ENCODE results near the gene BCL2L2.

Gene BCL2L2

DNA sequence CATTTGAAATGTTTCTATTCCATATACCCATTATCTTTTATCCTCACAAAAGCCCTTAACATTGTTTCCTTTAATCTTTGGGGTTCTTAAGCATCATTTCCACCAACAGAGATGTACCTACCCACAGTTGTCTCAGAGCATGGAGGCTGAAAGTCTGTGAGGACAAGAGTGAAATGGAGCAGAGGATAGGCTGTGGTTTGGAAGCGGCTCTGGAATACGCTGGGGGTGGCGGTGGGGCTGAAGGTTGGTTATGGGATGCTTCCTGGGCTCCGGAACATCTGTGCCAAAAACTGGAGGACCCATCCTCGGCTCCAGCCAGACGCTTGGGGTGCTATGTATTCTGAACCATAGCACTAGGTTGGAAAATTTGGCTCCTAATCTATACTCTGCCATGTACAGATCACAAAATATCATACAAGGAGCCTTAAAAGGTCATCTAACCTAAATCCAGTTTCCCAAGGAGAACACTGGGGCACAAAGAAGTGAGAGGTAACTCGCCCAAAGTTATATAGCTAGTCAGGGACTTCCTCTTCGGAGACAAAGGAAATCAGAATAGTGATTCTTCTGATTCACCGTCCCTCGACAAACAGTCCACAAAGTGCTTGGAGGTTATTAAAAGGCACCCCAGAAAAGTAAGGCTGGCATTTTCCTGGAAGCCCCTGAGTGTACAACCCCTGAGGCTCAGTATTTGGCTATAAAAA lies 6.5 kb upstream of the BCL2L2 start:
- no peak for DNase-seq (ENCODE audit: low spot score)

- DNase-seq (ENCODE audit: low spot score): no peak
Measured at GRCh38 chr14:23300687-23301223, 5.9 kb upstream of the BCL2L2 start.

GRCh38 chr14:23301288-23301968 lies 5.2 kb upstream of the BCL2L2 start:
- DNase-seq (ENCODE audit: low spot score): peak; percentile 97

DNA sequence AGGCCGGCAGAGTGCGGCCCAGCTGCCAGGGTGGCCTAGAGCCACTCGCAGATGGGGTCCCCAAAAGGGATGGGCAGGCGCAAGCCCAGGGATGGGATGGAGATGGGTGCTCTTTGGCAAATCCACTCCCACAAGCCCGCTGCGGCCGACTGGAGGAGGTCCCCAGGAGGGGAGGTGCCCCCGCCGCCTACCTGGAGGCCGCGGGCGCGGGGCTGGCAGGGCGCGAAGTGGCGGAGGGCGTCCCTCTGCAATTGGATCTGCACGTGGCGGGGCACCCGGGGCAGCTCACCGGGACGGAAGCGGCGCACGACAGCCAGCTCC lies 4.7 kb upstream of the BCL2L2 start:
- DNase-seq (ENCODE audit: low spot score): no peak

DNA sequence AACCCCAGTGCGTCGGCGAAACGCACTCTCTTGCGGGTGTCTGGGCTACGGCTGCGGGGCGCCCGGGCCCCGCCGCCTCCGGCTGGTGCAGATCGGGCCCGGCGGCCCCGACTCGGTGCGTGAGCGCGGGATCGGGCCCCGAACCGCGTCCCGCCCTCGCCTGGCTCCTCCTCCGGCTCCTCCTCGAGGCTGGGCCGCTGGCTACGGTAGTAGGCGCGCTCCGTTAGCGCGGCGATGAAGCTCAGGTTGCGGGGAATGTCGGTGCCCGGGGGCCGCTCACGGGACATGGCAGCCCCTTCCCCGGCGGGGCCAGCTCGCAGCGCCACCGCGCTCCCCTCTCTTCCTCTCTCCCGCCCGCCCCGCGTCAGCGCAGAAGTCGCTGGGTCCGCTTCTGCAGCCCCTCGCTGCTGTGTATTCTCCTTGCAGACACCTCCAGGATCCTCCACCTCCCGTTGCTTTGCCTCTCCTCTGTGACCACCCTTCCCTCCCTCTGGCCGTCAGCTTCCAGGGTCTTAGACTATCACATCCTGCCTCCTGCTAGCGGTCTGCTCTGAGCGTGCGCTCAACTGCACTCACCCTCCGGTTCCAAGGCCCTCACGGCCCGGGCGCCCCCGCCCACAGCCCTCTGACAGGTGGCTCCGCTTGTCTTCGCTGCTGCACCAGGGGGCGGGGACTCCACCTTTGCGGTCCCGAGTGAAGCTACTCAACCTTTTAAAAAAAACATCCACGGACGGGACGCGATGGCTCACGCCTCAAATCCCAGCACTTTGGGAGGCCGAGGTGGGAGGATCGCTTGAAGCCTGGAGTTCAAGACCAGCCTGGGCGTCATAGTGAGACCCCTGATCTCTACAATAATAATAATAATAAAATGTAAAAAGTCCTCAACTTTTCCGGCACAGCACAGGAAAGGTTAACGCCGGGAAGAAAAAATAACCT lies 4.1 kb upstream of the BCL2L2 start, which contains the start of gene PPP1R3E:
PPP1R3E (minus strand) TSS at position 570 of the 936 bp plus-strand sequence; CDS start at position 287, 283 bp downstream.
- DNase-seq (ENCODE audit: low spot score): peak; percentile 61

GRCh38 chr14:23307146-23307530 lies 505 bp downstream of the BCL2L2 start:
- DNase-seq (ENCODE audit: low spot score): no peak

DNA sequence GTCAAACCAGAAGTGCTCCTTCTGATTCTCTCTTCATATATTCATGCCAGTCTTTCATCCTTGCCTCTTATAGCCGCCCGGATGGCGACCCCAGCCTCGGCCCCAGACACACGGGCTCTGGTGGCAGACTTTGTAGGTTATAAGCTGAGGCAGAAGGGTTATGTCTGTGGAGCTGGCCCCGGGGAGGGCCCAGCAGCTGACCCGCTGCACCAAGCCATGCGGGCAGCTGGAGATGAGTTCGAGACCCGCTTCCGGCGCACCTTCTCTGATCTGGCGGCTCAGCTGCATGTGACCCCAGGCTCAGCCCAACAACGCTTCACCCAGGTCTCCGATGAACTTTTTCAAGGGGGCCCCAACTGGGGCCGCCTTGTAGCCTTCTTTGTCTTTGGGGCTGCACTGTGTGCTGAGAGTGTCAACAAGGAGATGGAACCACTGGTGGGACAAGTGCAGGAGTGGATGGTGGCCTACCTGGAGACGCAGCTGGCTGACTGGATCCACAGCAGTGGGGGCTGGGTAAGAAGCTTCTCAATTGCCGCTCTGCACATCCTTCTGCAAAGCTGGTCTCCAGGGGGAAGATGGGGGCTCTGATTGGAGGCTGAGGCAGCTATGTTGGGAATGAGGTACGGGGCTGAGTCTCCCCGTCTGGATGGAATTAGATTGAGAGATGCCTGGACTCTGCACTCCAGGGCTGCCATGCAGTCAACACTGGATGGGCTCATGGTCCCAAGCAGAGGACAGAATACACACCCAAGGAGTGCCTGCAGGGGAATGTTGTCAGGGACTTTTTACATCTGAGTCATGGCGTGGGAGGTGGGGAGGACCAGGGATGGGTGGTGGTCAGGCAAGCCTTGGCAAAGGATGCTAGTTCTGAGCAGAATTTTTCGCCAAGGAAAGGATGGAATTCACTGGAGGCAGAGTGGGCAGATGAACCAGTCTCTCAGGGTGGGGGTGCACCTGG lies 1.3 kb downstream of the BCL2L2 start:
- DNase-seq (ENCODE audit: low spot score): no peak

DNA sequence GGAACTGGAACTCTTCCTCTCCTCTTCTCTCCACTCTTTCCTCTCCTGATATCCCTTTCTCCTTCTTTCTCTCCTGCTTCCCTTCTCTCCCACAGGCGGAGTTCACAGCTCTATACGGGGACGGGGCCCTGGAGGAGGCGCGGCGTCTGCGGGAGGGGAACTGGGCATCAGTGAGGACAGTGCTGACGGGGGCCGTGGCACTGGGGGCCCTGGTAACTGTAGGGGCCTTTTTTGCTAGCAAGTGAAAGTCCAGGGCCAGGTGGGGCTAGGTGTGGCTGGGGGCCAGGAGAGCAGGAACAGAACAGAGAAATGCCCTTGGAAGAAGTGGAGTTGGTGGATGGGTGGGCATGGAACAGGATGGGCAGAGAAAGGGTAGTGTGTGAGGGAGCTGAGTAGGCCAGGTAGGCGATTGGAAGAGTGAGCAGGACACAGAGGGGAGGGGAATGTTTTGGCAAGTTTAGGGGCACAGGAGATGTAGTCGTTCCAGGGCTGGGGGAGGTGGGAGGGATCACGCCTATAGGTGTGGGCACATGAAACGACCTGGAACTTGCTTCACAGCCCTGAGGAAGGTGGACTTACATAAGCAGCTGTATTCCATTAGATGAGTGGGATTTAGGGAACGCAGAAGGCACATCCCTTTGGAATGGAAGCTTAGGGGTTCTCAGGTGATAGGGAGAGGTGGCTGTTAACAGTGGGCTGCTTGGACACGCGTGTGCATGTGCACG lies 2.2 kb downstream of the BCL2L2 start:
- DNase-seq (ENCODE audit: low spot score): no peak

DNA sequence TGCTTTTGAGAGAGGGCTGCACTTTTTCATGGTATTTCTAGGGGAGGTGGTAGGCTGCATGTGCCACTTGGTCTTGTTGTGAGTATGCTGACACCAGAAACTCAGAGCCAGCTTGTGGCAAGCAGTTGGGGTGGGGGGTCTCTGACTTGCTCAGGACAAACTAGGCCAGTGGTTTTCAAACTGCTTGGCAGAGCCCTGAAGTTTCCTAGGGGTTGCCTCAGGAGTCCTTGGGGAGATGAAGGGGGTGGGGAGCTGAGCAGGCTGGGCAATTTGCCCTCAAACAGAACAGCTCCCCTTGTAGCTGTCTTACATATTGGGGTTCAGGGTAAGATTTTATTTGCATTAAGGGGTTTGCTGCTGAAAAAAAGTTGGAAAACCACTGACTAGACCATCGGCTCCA lies 3.9 kb downstream of the BCL2L2 start:
- DNase-seq (ENCODE audit: low spot score): no peak

GRCh38 chr14:23316300-23316699 lies 9.7 kb downstream of the BCL2L2 start:
- DNase-seq (ENCODE audit: low spot score): no peak

- DNase-seq (ENCODE audit: low spot score): no peak
Measured at GRCh38 chr14:23319746-23320583, 13.3 kb downstream of the BCL2L2 start.

DNA sequence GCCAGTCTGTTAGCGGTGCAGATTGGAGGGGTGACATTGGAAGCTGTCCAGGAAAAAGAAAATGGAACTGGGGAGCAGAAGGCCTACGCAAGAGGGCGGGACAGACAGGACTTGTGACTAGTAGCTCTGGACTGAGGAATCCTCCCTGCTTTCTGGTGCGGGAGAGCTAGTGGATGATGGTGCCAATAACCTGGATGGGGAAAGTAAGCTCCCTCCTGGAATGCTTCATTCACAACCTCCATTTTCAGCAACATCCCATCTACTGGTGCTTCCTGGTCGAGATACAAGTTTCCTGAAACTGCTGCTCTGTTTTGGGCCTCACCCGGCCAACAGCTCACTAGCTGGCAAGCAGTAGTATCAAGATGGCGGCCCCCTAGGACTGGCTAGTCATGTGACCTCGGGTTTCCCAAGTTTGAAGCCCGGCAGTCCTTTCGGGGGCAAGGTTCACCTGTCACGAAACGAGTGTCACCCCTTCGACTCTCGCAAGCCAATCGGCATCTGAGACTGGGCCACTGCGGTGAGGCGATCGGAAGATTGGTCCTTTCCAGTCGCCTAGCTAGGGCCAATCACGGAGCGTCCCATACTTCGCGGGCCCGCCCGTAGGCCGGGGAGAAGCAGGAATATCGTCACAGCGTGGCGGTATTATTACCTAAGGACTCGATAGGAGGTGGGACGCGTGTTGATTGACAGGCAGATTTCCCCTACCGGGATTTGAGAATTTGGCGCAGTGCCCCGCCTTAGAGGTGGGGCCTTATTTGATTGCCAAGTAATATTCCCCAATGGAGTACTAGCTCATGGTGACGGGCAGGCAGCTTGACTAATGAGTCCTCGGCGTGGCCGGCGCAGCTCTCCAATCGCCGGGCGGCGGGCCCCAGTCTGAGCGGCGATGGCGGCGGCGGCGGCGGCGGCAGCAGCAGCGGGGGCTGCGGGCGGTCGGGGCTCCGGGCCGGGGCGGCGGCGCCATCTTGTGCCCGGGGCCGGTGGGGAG lies 14.2 kb downstream of the BCL2L2 start, which contains the start of gene PABPN1:
PABPN1 (plus strand) TSS at position 874 of the 988 bp plus-strand sequence; CDS start at position 887, 13 bp downstream.
- DNase-seq (ENCODE audit: low spot score): peak; percentile 99

DNA sequence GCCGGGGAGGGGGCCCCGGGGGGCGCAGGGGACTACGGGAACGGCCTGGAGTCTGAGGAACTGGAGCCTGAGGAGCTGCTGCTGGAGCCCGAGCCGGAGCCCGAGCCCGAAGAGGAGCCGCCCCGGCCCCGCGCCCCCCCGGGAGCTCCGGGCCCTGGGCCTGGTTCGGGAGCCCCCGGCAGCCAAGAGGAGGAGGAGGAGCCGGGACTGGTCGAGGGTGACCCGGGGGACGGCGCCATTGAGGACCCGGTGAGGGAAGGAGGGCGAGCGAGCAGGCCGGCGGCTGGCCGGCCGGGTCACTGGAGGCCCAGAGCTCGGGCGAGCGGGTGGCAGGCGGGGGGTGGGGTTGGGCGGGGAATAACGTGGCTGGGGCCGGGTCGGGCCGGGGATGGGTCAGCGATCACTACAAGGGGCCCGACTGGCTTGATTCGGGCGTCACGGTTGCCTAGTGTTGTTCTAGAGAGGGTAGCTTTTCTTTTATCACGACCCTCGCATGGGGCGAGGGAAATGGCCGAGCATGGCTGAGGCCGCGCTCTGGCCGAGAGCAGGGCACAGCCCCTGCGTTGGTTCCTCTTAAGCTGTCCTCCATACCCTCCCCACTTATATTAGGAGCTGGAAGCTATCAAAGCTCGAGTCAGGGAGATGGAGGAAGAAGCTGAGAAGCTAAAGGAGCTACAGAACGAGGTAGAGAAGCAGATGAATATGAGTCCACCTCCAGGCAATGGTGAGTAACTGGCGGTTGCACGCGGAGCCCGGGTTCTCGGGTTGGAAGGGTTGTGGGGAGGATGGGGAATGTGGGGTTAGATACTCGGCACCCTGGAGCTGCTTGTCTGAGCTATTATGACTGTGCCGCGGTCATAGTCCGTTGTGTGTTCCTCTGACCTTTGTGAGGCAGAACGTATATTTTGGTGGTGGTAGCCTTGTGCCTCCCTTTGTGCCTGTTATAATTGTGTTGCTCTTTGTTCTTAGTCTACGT lies 15.2 kb downstream of the BCL2L2 start:
- DNase-seq (ENCODE audit: low spot score): peak; percentile 36

GRCh38 chr14:23322568-23323517 lies 16.2 kb downstream of the BCL2L2 start:
- no peak for DNase-seq (ENCODE audit: low spot score)

GRCh38 chr14:23323838-23324454 lies 17.3 kb downstream of the BCL2L2 start:
- DNase-seq (ENCODE audit: low spot score): no peak

Data from LoVo (cell line).